Omental fat pad (tissue), 4 donors: Measurements from ENCODE around the gene ABRAXAS1. TPM values are rescaled to one million over a fixed set of nuclear protein-coding genes. Genes with fewer than 3 reads are reported as not detected.
"Not testable (repeated sequence)": the region's sequence is repeated elsewhere in the genome, so short reads cannot be mapped to it uniquely, and the experiment has no call there.

Experiments used
- ATAC-seq: fragments of 150-250 bp; one replicate; pipeline ENCODE4 v1.9.1; 2016; ENCODE audit warnings: mild to moderate bottlenecking, moderate library complexity; ENCODE audit not compliant: low FRiP score
- DNase-seq: peaks from one replicate; pipeline ENCODE4 v3.0.0-alpha.2; 2019; ENCODE audit warnings: low spot score
- CTCF ChIP-seq, 3 donors: fragments of 450-650 bp; IDR thresholded peaks; one replicate each; pipeline ENCODE4 v1.5.1; 2016 to 2017; ENCODE audit warnings: antibody characterized with exemption in 3 of 3, mild to moderate bottlenecking in 3 of 3, moderate library complexity in 2 of 3
- total RNA-seq, 4 donors: library from RNA; depleted of rRNA; stranded (reverse); fragments of >200 nt; gene quantifications; one replicate each; pipeline ENCODE4 v1.1.0, GENCODE V29; 2016

The ABRAXAS1 gene
- total RNA-seq, 4 donors from 2014 or later, result 7.8 to 19.9 (median 11.1) TPM

- DNase-seq (no peak), ATAC-seq (no peak)
- TF ChIP-seq CTCF (IDR thresholded peaks at IDR 0.05), result no peak
These were observed 20.1 kb upstream of the ABRAXAS1 start for GRCh38 chr4:83504996-83505395.

- TF ChIP-seq CTCF (IDR thresholded peaks at IDR 0.05), result no peak
- no peak for ATAC-seq
- DNase-seq, result no peak
These were observed 19.6 kb upstream of the ABRAXAS1 start for GRCh38 chr4:83504503-83504902.

- DNase-seq, result no peak
- TF ChIP-seq CTCF (IDR thresholded peaks at IDR 0.05), result no peak
- no peak for ATAC-seq
These were observed 19.1 kb upstream of the ABRAXAS1 start for GRCh38 chr4:83503974-83504373.

GRCh38 chr4:83501671-83502070 lies 16.8 kb upstream of the ABRAXAS1 start:
- not testable (repeated sequence) for ATAC-seq, DNase-seq

- TF ChIP-seq CTCF (IDR thresholded peaks at IDR 0.05), result no peak
- DNase-seq, result no peak
- ATAC-seq, result no peak
These were observed 13.3 kb upstream of the ABRAXAS1 start for GRCh38 chr4:83498187-83498586.

GRCh38 chr4:83496085-83496917 lies 11.4 kb upstream of the ABRAXAS1 start:
- not testable (repeated sequence) for ATAC-seq, DNase-seq

- no peak for TF ChIP-seq CTCF (IDR thresholded peaks at IDR 0.05)
- ATAC-seq, result no peak
These were observed 6.1 kb upstream of the ABRAXAS1 start for GRCh38 chr4:83490876-83491450.

GRCh38 chr4:83489711-83490326 lies 4.9 kb upstream of the ABRAXAS1 start:
- DNase-seq (no peak), ATAC-seq (no peak)
- no peak for TF ChIP-seq CTCF (IDR thresholded peaks at IDR 0.05)

More at GRCh38 chr4:83490876-83491450, 6.1 kb upstream of the ABRAXAS1 start:
- DNase-seq, result no peak
